ENCODE results near the gene CROCC2. TPM values are rescaled to one million over a fixed set of nuclear protein-coding genes. Genes with fewer than 3 reads are reported as not detected.
"Not testable (repeated sequence)": the region's sequence is repeated elsewhere in the genome, so short reads cannot be mapped to it uniquely, and the experiment has no call there.

The CROCC2 gene
- total RNA-seq, 4 donors from 2014 or later = 0.06 to 0.12 TPM; not detected in 2

- DNase-seq (ENCODE audit: low spot score) (no peak), ATAC-seq (ENCODE audit: low FRiP score) (no peak)
- TF ChIP-seq, protein P1, sequence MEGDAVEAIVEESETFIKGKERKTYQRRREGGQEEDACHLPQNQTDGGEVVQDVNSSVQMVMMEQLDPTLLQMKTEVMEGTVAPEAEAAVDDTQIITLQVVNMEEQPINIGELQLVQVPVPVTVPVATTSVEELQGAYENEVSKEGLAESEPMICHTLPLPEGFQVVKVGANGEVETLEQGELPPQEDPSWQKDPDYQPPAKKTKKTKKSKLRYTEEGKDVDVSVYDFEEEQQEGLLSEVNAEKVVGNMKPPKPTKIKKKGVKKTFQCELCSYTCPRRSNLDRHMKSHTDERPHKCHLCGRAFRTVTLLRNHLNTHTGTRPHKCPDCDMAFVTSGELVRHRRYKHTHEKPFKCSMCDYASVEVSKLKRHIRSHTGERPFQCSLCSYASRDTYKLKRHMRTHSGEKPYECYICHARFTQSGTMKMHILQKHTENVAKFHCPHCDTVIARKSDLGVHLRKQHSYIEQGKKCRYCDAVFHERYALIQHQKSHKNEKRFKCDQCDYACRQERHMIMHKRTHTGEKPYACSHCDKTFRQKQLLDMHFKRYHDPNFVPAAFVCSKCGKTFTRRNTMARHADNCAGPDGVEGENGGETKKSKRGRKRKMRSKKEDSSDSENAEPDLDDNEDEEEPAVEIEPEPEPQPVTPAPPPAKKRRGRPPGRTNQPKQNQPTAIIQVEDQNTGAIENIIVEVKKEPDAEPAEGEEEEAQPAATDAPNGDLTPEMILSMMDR (IDR thresholded peaks at IDR 0.05) = no peak
Measured at GRCh38 chr2:240970104-240970503, 64.0 kb downstream of the CROCC2 start.

- DNase-seq (ENCODE audit: low spot score) = no peak
- TF ChIP-seq, protein P1 (IDR thresholded peaks at IDR 0.05) = no peak
- no peak for ATAC-seq (ENCODE audit: low FRiP score)
Measured at GRCh38 chr2:240970816-240971215, 64.7 kb downstream of the CROCC2 start.

DNA sequence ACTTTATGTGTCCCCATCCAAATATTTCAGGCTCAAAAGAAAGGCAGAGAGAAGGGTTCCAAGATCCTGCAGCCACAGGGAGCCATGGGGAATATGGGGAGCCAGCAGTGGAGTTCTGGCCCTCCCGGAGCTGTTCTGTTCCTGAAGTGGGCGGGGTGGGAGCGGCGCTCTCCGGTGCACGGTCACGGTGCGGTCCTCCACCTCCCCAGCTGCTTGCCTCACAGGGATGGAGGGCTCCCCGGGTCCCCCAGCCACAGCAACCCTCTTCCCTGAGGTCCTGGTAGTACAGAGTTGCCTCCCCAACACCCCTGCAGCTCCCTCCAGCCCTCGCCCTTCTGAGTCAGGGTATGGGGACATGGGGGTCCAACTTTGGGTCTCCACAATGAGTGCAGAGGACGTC lies 66.1 kb downstream of the CROCC2 start:
- ATAC-seq (ENCODE audit: low FRiP score) (no peak), DNase-seq (ENCODE audit: low spot score) (no peak)
- TF ChIP-seq, protein P1 (IDR thresholded peaks at IDR 0.05) = no peak

- no peak for DNase-seq (ENCODE audit: low spot score)
- ATAC-seq (ENCODE audit: low FRiP score) = no peak
- TF ChIP-seq, protein P1 (IDR thresholded peaks at IDR 0.05) = no peak
Measured at GRCh38 chr2:240972636-240973521, 66.7 kb downstream of the CROCC2 start.

- ATAC-seq (ENCODE audit: low FRiP score) (no peak), DNase-seq (ENCODE audit: low spot score) (no peak)
- TF ChIP-seq, protein P1 (IDR thresholded peaks at IDR 0.05) = no peak
Measured at GRCh38 chr2:240974771-240975572, 68.8 kb downstream of the CROCC2 start.

DNA sequence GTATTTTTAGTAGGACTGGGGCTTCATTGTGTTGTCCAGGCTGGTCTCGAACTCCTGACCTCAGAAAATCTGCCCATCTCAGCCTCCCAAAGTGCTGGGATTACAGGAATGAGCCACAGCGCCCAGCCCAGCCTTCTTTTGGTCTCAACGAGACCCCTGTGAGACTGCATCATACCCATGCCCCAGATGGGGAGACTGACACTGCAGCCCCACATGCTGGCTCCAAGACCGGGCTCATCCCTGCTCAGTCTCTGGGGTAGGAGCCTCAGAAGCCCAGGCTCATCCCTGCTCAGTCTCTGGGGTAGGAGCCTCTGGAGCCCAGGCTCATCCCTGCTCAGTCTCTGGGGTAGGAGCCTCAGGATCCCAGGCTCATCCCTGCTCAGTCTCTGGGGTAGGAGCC lies 69.8 kb downstream of the CROCC2 start:
- ATAC-seq (ENCODE audit: low FRiP score); DNase-seq (ENCODE audit: low spot score): not testable (repeated sequence)

- TF ChIP-seq, protein P1 (IDR thresholded peaks at IDR 0.05) = no peak
- ATAC-seq (ENCODE audit: low FRiP score) (no peak), DNase-seq (ENCODE audit: low spot score) (no peak)
Measured at GRCh38 chr2:240981280-240981679, 75.1 kb downstream of the CROCC2 start.

All from omental fat pad (tissue), 4 donors.